Measurements from ENCODE around the gene CCDC85C.

DNA sequence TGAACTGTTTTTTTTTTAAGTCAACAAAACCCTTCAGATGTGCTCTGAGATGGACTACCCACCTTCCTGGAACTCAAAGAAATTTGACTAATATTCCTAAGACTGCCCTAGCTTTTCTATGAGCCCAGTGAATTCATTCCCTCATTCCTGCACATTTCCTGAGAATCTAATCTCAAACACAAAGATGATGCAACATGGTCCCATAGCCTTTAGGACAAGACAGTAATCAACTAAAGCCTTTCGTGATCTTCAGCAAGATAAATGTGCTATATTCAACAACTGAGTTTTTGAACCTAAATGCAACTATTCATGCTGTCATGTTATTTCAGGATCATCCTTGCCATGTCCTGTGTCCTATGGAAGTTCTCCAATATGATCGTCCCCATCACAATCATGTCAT lies 128.3 kb downstream of the CCDC85C start:
- TF ChIP-seq POLR2A (IDR thresholded peaks at IDR 0.05), result no peak
- TF ChIP-seq, protein P1, sequence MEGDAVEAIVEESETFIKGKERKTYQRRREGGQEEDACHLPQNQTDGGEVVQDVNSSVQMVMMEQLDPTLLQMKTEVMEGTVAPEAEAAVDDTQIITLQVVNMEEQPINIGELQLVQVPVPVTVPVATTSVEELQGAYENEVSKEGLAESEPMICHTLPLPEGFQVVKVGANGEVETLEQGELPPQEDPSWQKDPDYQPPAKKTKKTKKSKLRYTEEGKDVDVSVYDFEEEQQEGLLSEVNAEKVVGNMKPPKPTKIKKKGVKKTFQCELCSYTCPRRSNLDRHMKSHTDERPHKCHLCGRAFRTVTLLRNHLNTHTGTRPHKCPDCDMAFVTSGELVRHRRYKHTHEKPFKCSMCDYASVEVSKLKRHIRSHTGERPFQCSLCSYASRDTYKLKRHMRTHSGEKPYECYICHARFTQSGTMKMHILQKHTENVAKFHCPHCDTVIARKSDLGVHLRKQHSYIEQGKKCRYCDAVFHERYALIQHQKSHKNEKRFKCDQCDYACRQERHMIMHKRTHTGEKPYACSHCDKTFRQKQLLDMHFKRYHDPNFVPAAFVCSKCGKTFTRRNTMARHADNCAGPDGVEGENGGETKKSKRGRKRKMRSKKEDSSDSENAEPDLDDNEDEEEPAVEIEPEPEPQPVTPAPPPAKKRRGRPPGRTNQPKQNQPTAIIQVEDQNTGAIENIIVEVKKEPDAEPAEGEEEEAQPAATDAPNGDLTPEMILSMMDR (IDR thresholded peaks at IDR 0.05), result no peak
- TF ChIP-seq EP300 (IDR thresholded peaks at IDR 0.05), result no peak

All from ovary (tissue), 3 donors.